ENCODE measurements around the gene TMEM126A. TPM values are rescaled to one million over a fixed set of nuclear protein-coding genes. Genes with fewer than 3 reads are reported as not detected.

Gene TMEM126A
- total RNA-seq, 2 experiments from 2014 or later, result 17.0 to 19.5 TPM

DNA sequence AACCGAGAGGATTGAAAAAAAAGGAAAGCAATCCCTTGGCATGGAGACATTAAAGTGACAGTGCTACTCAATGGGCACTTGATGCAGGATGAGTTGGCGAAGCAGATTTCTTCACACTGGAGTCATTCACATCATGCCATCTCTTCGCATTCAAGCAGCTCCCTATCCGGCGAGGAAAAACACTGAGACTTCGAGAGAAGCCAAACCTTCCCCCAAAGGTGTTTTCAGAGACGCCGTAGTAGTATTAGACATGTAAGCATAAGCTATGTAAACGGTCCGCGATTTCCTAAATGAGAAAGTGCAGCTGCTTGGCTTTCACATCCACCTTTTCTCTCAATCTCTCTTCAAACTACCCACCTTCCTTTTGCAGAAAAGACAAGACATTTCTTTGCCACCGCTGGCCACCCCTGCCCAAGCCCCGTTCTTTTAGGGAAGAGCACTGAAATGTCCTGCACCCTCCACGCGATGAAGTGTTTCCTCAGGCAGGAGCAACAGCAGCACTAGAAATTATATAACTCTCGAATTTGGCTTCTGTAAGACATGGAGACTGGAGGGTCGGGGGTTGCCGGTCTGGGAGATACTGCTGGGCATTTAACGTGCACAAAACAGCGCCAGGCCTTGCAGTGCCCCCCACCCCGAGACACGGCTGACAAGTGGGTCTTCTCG, 20.3 kb upstream of the TMEM126A start, which contains the start of gene DLG2:
TSS of gene DLG2 (minus strand) at position 13 of the 666 bp plus-strand sequence.
- Histone ChIP-seq H3K36me3 (ENCODE audit: insufficient read depth, low read length) (peaks cover 20% of the 10 kb centered on the region), H3K27me3 (ENCODE audit: control insufficient read depth in 1 of 2, insufficient read depth in 2 of 2, low read length in 2 of 2) (no peaks in the 10 kb centered on the region), H3K4me3 (ENCODE audit: low read length) (peak within 1 kb of the TSS; percentile 71), H3K4me1 (ENCODE audit: insufficient read depth, low read length) (peaks cover 13% of the 10 kb centered on the region), H3K9me3 (ENCODE audit: control insufficient read depth in 1 of 2, insufficient read depth in 1 of 2, low read length in 2 of 2) (no peaks in the 10 kb centered on the region), H3K27ac (ENCODE audit: low read depth in 1 of 2, low read length in 2 of 2) (peak within 1 kb of the TSS; percentile 62 to 83)
- no peaks in the 10 kb centered on the region for H3K27me3 Mint-ChIP-seq
- ATAC-seq (ENCODE audit: poor library complexity) (peak; percentile 7), DNase-seq (peak in 3 of 14 experiments; percentile 6 to 35 (median 14))
- H3K4me3 Mint-ChIP-seq, result peak within 1 kb of the TSS; percentile 96
- ChIA-PET POLR2A (interaction anchor here (0.9 to 5.8 kb wide), 14 partner anchors 10 to 617 kb away, joined by 3 to 84 read pairs (median 4); partner anchors contain the start of genes CCDC83, CREBZF, EED and PICALM), CTCF (interaction anchor here (0.8 to 1.3 kb wide), 5 partner anchors 14 to 228 kb away, joined by 3 read pairs; partner anchors contain the start of genes CCDC83 and CREBZF)
- peaks cover 59% of the 10 kb centered on the region for H3K4me1 Mint-ChIP-seq (ENCODE audit: low read depth)
- H3K36me3 Mint-ChIP-seq (ENCODE audit: low read depth), result peaks cover 39% of the 10 kb centered on the region
- intact Hi-C loops (cut with DNase I, micrococcal nuclease), result loop anchor here (1.0 to 10.0 kb wide), 7 partner anchors 127 to 1407 kb away; partner anchors contain the start of genes HIKESHI (in 2 of the 2), PICALM (in 1 of the 2) and TMEM135 (in 1 of the 2)
- H3K9me3 Mint-ChIP-seq, result no peaks in the 10 kb centered on the region
- TF ChIP-seq, protein P1, sequence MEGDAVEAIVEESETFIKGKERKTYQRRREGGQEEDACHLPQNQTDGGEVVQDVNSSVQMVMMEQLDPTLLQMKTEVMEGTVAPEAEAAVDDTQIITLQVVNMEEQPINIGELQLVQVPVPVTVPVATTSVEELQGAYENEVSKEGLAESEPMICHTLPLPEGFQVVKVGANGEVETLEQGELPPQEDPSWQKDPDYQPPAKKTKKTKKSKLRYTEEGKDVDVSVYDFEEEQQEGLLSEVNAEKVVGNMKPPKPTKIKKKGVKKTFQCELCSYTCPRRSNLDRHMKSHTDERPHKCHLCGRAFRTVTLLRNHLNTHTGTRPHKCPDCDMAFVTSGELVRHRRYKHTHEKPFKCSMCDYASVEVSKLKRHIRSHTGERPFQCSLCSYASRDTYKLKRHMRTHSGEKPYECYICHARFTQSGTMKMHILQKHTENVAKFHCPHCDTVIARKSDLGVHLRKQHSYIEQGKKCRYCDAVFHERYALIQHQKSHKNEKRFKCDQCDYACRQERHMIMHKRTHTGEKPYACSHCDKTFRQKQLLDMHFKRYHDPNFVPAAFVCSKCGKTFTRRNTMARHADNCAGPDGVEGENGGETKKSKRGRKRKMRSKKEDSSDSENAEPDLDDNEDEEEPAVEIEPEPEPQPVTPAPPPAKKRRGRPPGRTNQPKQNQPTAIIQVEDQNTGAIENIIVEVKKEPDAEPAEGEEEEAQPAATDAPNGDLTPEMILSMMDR (IDR thresholded peaks at IDR 0.05), result no peak
- peak within 1 kb of the TSS; percentile 92 for H3K27ac Mint-ChIP-seq

DNA sequence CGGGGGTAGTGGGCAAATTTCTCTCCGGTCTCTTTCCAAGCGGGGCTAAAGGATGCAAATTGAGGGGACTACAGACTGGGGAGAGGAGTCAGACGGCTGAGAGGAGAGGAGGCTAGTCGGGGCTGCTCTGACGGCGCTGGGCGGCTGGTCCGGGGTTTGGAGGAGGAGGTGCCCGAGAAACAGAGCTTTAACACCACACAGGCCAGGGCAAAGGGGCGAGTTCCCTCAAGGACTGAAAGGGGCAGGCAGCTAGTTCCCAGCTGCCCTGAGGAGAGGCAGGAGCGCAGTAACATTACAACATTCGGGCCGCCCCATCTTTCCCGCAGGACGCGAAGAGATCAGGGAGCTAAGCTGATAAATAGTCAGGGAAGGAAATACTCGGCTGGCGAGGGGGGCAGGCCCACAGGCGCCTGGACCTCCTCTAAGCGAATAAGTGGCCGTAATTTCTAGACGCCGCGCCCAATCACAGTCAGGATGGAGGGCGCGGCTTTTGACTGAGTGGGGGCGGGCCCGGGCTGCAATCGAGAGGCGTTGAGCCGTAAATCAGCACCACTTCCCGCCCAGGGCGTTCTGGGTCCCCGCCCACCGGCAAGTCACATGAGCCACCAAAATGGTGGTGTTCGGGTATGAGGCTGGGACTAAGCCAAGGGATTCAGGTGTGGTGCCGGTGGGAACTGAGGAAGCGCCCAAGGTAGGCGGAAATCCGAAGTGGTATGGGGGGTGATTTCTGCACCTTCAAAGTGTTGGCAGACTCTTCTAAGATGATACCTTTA, 19.6 kb upstream of the TMEM126A start, which contains the start of gene TMEM126B:
TSS of gene TMEM126B (plus strand) at position 596 of the 773 bp plus-strand sequence. CDS start at position 611, 15 bp downstream.
- Mint-ChIP-seq H3K4me1 (ENCODE audit: low read depth) (peaks cover 59% of the 10 kb centered on the region), H3K27ac (peak within 1 kb of the TSS; percentile 92), H3K9me3 (no peaks in the 10 kb centered on the region), H3K36me3 (ENCODE audit: low read depth) (peaks cover 44% of the 10 kb centered on the region), H3K4me3 (peak within 1 kb of the TSS; percentile 96), H3K27me3 (no peaks in the 10 kb centered on the region)
- no peaks in the 10 kb centered on the region for H3K27me3 ChIP-seq (ENCODE audit: control insufficient read depth in 1 of 2, insufficient read depth in 2 of 2, low read length in 2 of 2)
- TF ChIP-seq, protein P1 (IDR thresholded peaks at IDR 0.05), result no peak
- peaks cover 13% of the 10 kb centered on the region for H3K4me1 ChIP-seq (ENCODE audit: insufficient read depth, low read length)
- DNase-seq, result peak; percentile 89 to 97 (median 94)
- peak; percentile 96 for ATAC-seq (ENCODE audit: poor library complexity)
- H3K9me3 ChIP-seq (ENCODE audit: control insufficient read depth in 1 of 2, insufficient read depth in 1 of 2, low read length in 2 of 2), result no peaks in the 10 kb centered on the region
- intact Hi-C loops (cut with DNase I, micrococcal nuclease), result loop anchor here (1.0 to 10.0 kb wide), 10 partner anchors 19 to 1407 kb away; partner anchors contain the start of genes HIKESHI (in 2 of the 2), EED (in 1 of the 2), PICALM (in 1 of the 2) and TMEM126A (in 1 of the 2)
- ChIA-PET POLR2A (interaction anchor here (0.7 to 5.8 kb wide), 16 partner anchors 9 to 617 kb away, joined by 3 to 84 read pairs (median 4); partner anchors contain the start of genes CCDC83, CREBZF, EED and PICALM), CTCF (interaction anchor here (0.8 to 1.3 kb wide), 4 partner anchors 13 to 227 kb away, joined by 3 read pairs; partner anchors contain the start of gene CCDC83)
- H3K4me3 ChIP-seq (ENCODE audit: low read length), result peak within 1 kb of the TSS; percentile 71
- peak within 1 kb of the TSS; percentile 69 to 83 for H3K27ac ChIP-seq (ENCODE audit: low read depth in 1 of 2, low read length in 2 of 2)
- H3K36me3 ChIP-seq (ENCODE audit: insufficient read depth, low read length), result peaks cover 20% of the 10 kb centered on the region
